Measurements from ENCODE around the gene RIPK4. TPM values are rescaled to one million over a fixed set of nuclear protein-coding genes. Genes with fewer than 3 reads are reported as not detected.

RIPK4 gene
- total RNA-seq, 1 donor from 2014 or later = 13.7 TPM

- Mint-ChIP-seq H3K4me1 (ENCODE audit: unreplicated experiment) (peaks cover 48% of the 10 kb centered on the region), H3K27ac (peak overlapping the region; percentile 91), H3K36me3 (peaks cover 8% of the 10 kb centered on the region), H3K4me3 (peak overlapping the region; percentile 23), H3K27me3 (no peaks in the 10 kb centered on the region), H3K9me3 (no peaks in the 10 kb centered on the region)
- DNase-seq (ENCODE audit: extremely low spot score, unreplicated experiment) = no peak
- no peak for TF ChIP-seq CTCF (conservative IDR thresholded peaks at IDR 0.05)
These were observed 11.5 kb downstream of the RIPK4 start for GRCh38 chr21:41755258-41755933.

- TF ChIP-seq CTCF (conservative IDR thresholded peaks at IDR 0.05) = no peak
- no peaks in the 10 kb centered on the region for H3K27me3 Mint-ChIP-seq
- H3K27ac Mint-ChIP-seq = peak overlapping the region; percentile 53
- no peak overlapping the region for H3K4me3 Mint-ChIP-seq
- DNase-seq (ENCODE audit: extremely low spot score, unreplicated experiment) = no peak
- peaks cover 8% of the 10 kb centered on the region for H3K36me3 Mint-ChIP-seq
- H3K9me3 Mint-ChIP-seq = no peaks in the 10 kb centered on the region
- H3K4me1 Mint-ChIP-seq (ENCODE audit: unreplicated experiment) = peaks cover 46% of the 10 kb centered on the region
These were observed 12.4 kb downstream of the RIPK4 start for GRCh38 chr21:41754479-41754891.

- DNase-seq (ENCODE audit: extremely low spot score, unreplicated experiment) = no peak
- peak overlapping the region; percentile 90 for H3K27ac Mint-ChIP-seq
- H3K36me3 Mint-ChIP-seq = peaks cover 7% of the 10 kb centered on the region
- H3K9me3 Mint-ChIP-seq = no peaks in the 10 kb centered on the region
- peak overlapping the region; percentile 75 for H3K4me3 Mint-ChIP-seq
- TF ChIP-seq CTCF (conservative IDR thresholded peaks at IDR 0.05) = no peak
- H3K4me1 Mint-ChIP-seq (ENCODE audit: unreplicated experiment) = peaks cover 46% of the 10 kb centered on the region
- H3K27me3 Mint-ChIP-seq = no peaks in the 10 kb centered on the region
These were observed 13.6 kb downstream of the RIPK4 start for GRCh38 chr21:41753006-41753898.

GRCh38 chr21:41752231-41752681, 14.6 kb downstream of the RIPK4 start:
- Mint-ChIP-seq H3K36me3 (peaks cover 3% of the 10 kb centered on the region), H3K4me1 (ENCODE audit: unreplicated experiment) (peaks cover 46% of the 10 kb centered on the region), H3K27ac (peak overlapping the region; percentile 90), H3K9me3 (no peaks in the 10 kb centered on the region), H3K27me3 (no peaks in the 10 kb centered on the region), H3K4me3 (peak overlapping the region; percentile 77)
- TF ChIP-seq CTCF (conservative IDR thresholded peaks at IDR 0.05) = no peak
- DNase-seq (ENCODE audit: extremely low spot score, unreplicated experiment) = no peak

GRCh38 chr21:41751611-41752011, 15.2 kb downstream of the RIPK4 start:
- no peak for TF ChIP-seq CTCF (conservative IDR thresholded peaks at IDR 0.05)
- H3K36me3 Mint-ChIP-seq = peaks cover under 1% of the 10 kb centered on the region
- peak overlapping the region; percentile 77 for H3K4me3 Mint-ChIP-seq
- DNase-seq (ENCODE audit: extremely low spot score, unreplicated experiment) = no peak
- H3K4me1 Mint-ChIP-seq (ENCODE audit: unreplicated experiment) = peaks cover 46% of the 10 kb centered on the region
- no peaks in the 10 kb centered on the region for H3K9me3 Mint-ChIP-seq
- H3K27me3 Mint-ChIP-seq = no peaks in the 10 kb centered on the region
- peak overlapping the region; percentile 90 for H3K27ac Mint-ChIP-seq

All from type B pancreatic cell (in vitro differentiated cells).